ENCODE data around the gene NME3.

The NME3 gene

GRCh38 chr16:1790611-1791255, 19.4 kb upstream of the NME3 start:
- in situ Hi-C loops (cut with HindIII; ENCODE audit: low sequenced_read_pairs), result no loop called here
- TF ChIP-seq CTCF (IDR thresholded peaks at IDR 0.05; ENCODE audit: low read depth, low read length), result no peak
- H3K4me3 ChIP-seq (ENCODE audit: low read depth, low read length), result no peak overlapping the region
- no peak for DNase-seq (ENCODE audit: low read depth, low spot score)

- H3K4me3 ChIP-seq (ENCODE audit: low read depth, low read length), result no peak overlapping the region
- in situ Hi-C loops (cut with HindIII; ENCODE audit: low sequenced_read_pairs), result no loop called here
- TF ChIP-seq CTCF (IDR thresholded peaks at IDR 0.05; ENCODE audit: low read depth, low read length), result no peak
- no peak for DNase-seq (ENCODE audit: low read depth, low spot score)
Observed at GRCh38 chr16:1790261-1790610, 18.9 kb upstream of the NME3 start.

GRCh38 chr16:1789643-1790045, 18.3 kb upstream of the NME3 start:
- TF ChIP-seq CTCF (IDR thresholded peaks at IDR 0.05; ENCODE audit: low read depth, low read length), result no peak
- no peak for DNase-seq (ENCODE audit: low read depth, low spot score)
- no peak overlapping the region for H3K4me3 ChIP-seq (ENCODE audit: low read depth, low read length)
- in situ Hi-C loops (cut with HindIII; ENCODE audit: low sequenced_read_pairs), result no loop called here

GRCh38 chr16:1788708-1789100, 17.4 kb upstream of the NME3 start:
- TF ChIP-seq CTCF (IDR thresholded peaks at IDR 0.05; ENCODE audit: low read depth, low read length), result no peak
- DNase-seq (ENCODE audit: low read depth, low spot score), result no peak
- no peak overlapping the region for H3K4me3 ChIP-seq (ENCODE audit: low read depth, low read length)
- in situ Hi-C loops (cut with HindIII; ENCODE audit: low sequenced_read_pairs), result no loop called here

- no peak for TF ChIP-seq CTCF (IDR thresholded peaks at IDR 0.05; ENCODE audit: low read depth, low read length)
Observed at GRCh38 chr16:1788095-1788707, 16.9 kb upstream of the NME3 start.

GRCh38 chr16:1787322-1788094, 16.2 kb upstream of the NME3 start:
- no peak for TF ChIP-seq CTCF (IDR thresholded peaks at IDR 0.05; ENCODE audit: low read depth, low read length)
- DNase-seq (ENCODE audit: low read depth, low spot score), result no peak
- no peak overlapping the region for H3K4me3 ChIP-seq (ENCODE audit: low read depth, low read length)

More at GRCh38 chr16:1788095-1788707, 16.9 kb upstream of the NME3 start:
- in situ Hi-C loops (cut with HindIII; ENCODE audit: low sequenced_read_pairs), result no loop called here
- DNase-seq (ENCODE audit: low read depth, low spot score), result no peak
- no peak overlapping the region for H3K4me3 ChIP-seq (ENCODE audit: low read depth, low read length)

More at GRCh38 chr16:1787322-1788094, 16.2 kb upstream of the NME3 start:
- in situ Hi-C loops (cut with HindIII; ENCODE audit: low sequenced_read_pairs), result no loop called here
